HPDE6-E6E7 (cell line): ENCODE results near the gene MAGI1.
"Not testable (repeated sequence)": the region's sequence is repeated elsewhere in the genome, so short reads cannot be mapped to it uniquely, and the experiment has no call there.

ENCODE experiments used
- DNase-seq: peaks from one replicate; pipeline ENCODE4 v3.0.0; 2011; ENCODE audit warnings: missing footprints; ENCODE audit errors: extremely low spot score

Gene MAGI1

DNA sequence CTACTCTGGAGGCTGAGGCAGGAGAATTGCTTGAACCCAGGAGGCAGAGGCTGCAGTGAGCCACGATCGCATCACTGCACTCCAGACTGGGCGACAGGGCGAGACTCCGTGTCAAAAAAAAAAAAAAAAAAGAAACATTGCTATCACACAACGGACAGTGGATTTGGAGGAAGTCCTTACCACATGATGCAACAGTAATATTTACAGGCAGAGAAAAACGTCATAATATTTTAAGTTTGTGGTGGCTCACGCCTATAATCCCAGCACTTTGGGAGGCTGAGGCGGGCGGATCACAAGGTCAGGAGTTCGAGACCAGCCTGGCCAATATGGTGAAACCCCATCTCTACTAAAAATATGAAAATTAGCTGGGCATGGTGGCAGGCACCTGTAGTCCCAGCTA lies 473.0 kb downstream of the MAGI1 start:
- not testable (repeated sequence) for DNase-seq

DNA sequence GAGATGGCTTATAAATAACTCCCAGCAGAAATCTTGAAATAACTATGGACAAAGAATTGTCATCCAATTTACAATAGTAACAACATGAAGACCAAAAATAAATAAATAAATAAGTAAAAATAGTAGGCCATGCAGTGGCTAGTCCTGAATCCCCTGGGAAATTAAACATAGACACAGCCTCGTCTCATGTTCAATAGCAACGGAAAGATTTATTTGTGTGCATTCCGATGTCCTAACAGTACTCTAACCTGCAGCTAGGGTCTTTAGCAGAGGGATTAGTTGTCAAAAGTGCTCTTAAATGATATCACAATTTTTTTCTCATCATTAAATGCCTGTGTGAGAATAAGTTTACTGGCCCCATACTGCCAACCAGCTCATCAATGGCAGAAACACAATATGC lies 474.2 kb downstream of the MAGI1 start:
- DNase-seq = no peak

DNA sequence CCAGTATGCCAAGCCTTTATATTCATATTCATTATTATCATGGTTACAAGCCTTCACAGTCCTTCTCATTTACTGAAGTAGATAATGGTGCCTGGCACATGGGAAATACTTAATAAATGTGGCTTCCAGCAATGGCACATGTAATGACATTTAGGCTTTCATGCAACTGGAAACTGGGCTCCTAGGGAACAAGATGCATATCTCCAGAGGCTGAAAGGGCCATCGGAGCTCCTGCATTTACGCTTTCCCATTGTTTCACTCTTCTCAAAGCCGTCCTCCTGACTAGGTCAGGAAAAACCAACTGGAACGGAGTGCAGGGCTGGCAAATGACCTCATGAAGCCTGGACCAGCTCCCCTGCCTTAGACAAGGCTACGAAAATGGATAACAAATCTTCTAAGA lies 474.9 kb downstream of the MAGI1 start:
- DNase-seq = no peak

DNA sequence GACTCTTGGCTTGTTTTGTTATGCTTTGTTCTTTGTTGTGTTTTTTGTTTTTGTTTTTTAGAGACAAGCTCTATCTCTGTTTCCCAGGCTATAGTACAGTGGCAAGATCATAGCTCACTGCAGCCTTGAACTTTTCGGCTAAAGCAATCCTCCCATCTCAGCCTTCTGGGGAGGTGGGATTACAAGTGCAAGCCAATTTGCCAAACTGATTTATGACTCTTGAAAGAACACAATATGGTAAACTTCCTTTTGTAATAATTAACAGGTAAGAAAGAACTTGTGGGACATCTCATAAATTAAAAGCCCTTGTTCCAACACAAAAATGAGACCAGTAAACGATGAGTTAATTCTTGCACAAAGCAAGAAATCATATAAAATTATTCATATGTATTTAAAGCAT lies 476.3 kb downstream of the MAGI1 start:
- no peak for DNase-seq

DNA sequence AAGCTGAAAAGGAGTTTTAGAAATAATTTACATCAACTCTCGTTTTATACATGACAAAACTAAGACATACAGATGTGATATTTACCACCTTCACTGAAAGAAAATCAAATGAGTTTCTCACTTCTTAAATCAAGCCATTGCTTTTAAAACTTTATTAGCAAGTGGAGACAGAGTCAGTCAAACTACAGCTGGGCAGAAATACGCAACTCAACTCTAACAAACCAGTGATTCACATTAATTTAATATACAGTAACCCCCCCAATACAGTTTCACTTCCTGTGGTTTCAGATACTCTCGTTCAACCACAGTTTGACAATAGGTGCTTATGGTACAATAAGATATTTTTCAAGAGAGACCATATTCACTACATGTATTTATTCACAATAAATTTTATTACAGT lies 477.1 kb downstream of the MAGI1 start:
- DNase-seq = no peak

DNA sequence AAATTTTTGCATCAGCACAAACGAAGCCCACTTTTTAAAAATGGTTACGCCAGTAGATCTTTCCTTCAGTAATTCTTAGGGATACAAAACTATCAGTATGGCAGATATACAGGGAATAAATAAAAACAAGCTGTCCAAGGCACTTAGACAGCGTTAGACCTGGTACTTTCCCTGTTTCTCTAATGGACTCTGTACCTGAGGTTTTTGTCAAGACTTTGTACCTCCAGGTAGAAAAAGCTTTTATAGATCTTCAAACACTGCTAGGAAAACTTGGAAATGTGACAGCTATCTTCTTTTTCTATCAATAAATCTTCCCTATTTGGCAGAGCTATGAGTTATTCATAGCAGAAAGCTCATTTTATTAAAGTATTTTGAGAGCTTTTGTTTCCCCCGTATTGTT lies 477.8 kb downstream of the MAGI1 start:
- DNase-seq = no peak

DNA sequence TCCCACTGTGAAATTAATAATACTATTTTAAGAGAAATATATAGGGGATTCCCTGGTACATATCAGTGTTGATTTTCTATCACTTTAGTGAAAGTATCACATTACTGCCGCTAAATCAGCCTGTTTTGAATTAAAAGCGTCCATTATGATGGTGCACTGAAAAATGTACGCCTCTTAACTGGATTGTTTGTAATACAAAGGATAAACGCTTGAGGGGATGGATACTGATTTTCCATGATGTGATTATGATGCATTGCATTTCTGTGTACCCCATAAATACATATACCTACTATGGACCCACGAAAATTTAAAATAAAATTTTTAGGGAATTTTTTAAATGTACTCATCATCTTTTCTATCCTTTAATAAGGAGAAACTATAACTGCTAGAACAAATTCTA lies 478.6 kb downstream of the MAGI1 start:
- no peak for DNase-seq

DNA sequence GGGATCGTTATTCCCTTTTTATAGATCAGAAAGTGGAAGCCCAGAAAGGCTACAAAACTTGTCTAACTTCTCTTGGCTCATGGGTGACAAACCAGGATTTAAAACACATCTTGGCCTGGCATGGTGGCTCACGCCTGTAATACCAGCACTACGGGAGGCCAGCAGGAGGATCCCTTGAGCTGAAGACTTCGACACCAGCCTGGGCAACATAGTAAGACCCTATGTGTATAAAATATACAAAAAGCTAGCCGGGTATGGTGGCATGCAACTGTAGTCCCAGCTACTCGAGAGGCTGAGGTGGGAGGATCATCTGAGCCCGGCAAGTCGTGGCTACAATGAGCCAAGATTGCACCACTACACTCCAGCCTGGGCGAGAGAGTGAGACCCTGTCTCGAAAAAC lies 479.1 kb downstream of the MAGI1 start:
- no peak for DNase-seq

DNA sequence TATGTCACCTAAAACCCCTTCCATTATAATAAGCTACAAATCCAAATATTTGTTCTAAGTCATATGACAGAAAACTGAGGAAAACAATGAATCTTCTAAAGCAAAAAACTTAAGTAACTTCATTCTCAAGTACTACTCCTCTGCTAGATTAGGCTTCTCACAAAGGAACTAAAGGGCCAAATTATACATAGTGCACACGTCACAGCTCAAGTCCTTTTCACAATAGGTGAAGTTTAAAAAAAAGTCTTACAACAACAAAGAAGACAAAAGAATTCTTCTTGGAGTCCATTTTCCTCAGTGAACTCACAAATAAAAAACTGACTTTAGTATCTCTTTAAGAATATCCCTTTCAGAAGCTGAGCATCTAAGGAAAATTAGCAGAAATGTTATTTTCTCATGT lies 479.9 kb downstream of the MAGI1 start:
- DNase-seq = no peak

DNA sequence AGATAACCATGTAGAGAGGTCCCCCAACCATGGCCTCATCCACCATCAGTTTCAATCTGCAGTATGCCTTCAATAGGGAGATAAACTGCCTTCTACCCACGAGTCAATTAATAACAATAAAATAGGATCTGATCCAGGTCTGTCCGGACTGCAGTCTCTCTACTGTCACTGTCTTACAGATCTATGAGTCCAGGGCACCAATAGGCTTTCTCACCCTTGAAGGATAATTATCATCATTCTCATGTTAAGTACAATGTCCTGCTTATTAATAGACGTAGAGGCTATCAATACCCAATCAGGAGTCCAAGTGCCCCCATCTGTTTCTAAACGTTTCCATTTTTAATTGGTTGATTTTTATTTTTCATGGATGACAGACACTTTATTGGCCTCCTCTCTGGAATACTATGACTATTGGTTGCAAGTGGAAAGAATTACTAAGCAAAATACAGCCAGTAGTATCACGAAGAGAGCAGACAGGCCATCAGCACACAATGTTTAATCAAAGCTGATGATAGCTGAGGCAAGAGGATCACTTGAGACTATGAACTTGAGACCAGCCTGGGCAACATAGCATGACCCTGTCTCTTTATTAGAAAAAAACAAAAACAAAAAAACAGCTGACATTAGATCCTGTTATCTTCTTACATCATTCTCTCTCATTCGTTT lies 480.7 kb downstream of the MAGI1 start:
- DNase-seq = no peak

DNA sequence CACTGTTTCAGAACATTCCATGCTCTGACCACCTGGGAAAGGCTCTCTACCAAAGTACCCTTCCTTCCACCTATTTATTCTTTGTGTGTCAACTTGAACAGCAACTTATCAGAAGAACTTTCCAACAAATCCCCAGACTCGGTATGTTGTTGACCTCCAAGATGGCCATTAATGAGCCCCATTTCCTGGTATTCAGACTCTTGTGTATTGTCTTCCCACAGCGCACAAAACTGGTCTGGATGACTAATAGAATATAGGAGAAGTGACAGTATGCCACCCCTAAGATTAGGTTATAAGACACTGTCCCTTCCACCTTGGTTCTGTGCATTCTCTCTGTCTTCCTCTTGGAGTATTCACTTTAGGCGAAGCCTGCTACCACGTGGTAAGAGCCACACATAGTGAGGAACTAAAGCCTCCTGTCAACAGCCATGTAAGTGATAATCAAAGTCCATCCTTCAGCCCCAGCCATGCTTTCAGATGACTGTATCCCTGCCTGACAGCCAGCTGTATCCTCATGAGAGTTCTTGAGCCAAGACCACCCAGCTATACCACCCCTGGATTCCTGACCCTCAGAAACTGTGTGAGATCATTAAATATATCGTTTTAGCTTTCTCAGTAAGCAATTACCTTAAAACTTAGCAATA lies 481.7 kb downstream of the MAGI1 start:
- DNase-seq = no peak

DNA sequence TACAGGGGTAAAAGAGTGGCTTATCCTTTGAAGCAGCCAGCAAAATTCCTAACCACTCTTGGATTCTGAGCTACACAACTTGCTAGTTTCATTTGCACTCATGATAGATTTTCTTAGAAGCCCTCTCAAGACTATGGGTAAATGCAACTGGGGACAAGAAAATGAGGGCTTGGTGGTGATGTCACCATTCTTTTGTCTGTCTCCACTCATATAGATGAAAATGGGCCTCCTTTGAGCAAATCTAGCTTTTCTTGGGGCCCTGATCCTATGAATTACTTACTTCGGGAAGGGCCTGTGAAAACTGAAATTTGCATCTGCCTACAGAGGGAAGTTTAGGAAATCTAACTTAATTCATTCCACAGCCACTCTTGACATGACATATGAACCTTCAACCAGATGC lies 486.3 kb downstream of the MAGI1 start:
- DNase-seq = no peak

DNA sequence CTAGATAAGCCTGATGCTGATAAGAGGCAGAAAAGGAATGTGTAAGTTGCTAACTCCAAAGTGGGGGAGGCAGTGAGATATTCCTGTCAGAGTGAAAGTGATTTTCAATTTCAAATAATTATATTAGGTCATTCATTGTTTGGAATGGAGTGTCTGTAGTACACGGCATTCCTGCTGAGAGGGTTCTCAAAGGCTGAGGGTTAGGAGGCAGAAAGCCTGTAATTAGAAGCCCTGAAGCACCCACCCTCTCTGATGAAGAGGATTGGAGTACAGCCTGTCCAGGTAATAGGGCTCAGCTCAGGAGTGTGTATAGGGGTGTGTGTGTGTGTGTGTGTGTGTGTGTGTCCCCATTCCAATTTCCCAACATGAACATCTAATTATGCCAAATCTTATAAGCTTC lies 486.8 kb downstream of the MAGI1 start:
- no peak for DNase-seq

DNA sequence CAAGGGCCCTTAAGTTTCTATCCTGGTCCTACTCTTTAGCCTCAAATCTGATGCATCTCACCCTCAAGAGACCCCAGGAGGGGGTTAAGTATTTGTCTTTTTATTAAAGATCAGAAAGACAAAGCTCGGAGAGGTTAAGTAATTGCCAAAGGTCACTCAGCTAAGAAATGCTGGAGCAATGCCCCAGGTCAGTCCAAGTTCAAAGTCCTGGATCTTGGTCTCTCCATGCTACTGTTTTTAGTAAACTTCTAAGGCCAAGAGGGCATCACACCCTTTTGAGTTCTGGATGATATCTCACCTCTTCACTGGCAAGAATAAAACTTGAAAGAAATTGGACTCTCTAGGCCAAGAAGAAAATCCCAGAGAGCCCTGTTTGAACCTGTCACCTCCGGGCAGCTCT lies 488.6 kb downstream of the MAGI1 start:
- DNase-seq = no peak

DNA sequence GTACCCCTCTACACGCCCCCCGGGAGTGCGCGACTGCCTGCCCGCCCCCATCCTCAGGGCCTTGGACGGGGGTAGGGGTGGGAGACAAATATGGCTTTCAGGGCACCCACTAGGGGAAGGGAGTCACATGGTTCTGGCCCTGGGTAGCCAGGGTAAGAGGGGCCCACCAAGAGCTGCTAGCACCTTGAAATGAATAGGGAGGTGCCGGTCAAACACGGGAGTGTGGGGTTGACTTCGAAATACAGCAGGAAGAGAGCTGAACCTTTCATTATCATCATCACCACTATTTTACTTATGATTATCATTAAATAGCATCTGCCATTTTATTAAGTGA lies 489.1 kb downstream of the MAGI1 start:
- no peak for DNase-seq

DNA sequence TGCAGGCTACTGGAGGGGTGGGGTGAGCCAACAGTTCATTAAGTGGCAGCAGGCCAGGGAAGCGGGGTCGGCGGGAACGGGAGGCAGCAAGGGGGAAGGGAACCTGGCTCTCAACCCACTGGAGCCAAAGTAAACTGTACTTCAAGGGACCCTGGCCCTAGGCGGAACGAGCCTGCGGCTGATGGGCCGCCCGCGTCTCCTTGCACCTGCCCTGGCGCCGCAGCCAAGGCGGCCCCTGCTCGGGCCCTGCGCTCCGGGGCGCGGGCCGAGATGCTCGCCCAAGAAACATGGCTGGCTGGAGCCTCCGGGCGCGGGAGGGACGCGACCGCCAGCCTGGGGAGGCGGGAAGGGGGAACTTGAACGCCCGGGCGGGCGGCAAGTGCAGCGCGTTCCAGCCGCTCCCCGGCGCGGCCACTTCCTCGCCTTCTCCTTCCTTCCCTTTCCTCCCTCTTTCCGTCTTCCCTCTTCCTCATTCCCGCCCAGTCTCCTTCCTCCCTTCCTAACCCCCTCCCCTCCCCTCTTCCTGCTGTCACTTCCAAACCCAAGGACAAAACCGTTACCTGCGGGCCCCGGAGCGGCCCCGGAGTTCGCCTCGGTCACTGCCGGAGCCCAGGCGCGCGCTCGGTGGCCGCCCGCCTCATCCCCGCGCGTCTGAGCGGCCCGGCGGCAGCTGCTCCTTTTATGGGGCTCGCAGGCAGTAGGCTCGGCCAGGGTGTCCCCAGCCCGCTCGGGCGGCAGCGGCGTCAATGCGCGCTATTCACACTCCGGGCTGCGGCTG lies 489.7 kb downstream of the MAGI1 start:
- DNase-seq = no peak

DNA sequence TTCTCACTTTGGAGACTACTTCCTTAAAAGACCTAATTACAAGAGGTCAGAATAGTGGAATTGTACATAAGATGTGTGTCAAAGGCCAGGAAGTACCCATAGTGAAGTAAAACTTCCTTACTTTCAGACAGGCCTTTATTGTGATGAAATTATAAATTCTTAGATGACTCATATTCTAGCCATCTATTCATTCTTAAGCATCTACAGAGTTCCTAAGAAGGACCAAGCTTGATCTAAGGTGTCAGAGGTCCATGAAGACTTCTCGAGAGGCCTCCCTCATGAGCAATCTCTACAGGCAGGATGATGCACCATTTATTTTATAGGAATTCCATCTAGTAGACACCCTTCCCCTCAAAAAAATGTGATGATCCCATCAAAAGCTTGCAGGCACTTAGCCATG lies 493.3 kb downstream of the MAGI1 start:
- DNase-seq = no peak

DNA sequence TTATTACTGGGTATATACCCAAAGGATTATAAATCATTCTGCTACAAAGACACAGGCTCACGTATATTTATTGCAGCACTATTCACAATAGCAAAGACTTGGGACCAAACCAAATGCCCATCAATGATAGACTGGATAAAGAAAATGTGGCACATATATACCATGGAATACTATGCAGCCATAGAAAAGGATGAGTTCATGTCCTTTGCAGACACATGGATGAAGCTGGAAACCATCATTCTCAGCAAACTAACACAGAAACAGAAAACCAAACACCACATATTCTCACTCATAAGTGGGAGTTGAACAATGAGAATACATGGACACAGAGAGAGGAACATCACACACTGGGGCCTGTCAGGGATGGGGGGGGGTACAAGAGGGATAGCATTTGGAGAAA lies 495.3 kb downstream of the MAGI1 start:
- not testable (repeated sequence) for DNase-seq

DNA sequence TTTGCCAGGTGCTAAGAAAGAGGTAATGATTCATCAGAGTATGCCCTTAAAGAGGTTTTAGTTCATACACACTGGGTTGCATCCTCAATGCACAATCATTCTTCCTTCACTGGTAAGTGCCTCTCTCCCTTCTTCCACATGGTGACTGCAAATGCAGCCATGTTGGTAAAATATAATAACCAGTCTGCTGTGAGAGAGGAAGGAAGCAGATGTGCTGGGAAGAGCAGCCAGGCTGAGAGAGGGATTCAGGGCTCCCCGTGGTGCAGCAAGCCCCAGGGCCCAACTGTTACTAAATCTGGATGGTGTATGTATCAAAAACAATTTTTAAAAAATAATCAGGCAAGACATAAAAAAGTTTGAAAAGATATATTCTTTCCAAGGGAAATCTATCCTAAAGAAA lies 498.1 kb downstream of the MAGI1 start:
- DNase-seq = no peak

DNA sequence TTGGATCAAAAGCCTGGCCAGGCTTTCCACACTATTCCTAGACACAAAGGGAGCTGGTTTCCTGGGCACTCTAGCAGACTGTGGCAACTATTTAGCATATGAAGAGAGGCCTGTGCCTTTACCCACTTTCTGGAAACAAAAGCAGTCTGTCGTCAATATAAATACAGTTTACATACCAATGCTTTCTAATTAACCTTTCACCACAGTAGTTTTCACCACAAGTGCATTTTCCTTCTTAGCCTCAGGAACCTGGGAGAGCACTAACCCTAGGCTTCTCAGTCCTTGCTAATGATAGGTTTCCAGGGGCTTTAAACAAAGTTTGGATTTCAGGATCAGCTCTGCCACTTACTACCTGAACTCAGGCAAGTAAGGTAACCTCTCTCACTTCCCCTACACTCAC lies 499.1 kb downstream of the MAGI1 start:
- DNase-seq = no peak

DNA sequence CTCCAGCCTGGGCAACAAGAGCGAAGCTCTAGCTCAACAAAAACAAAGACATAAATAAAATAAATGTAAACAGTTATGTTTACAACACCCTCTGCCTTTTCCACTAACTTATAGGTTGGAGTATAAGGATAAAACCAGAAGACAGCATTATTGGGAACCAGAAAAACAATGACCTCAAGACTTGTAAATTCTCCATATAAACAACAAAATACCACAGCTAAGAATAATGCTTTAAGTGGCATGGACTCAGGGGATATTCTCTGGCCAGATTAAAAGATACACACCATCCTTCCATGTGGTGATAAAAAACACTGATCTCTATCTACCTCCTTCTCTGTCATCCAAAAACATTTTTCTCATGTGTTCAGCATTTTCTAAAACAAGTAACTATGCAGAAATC lies 500.6 kb downstream of the MAGI1 start:
- DNase-seq = no peak

DNA sequence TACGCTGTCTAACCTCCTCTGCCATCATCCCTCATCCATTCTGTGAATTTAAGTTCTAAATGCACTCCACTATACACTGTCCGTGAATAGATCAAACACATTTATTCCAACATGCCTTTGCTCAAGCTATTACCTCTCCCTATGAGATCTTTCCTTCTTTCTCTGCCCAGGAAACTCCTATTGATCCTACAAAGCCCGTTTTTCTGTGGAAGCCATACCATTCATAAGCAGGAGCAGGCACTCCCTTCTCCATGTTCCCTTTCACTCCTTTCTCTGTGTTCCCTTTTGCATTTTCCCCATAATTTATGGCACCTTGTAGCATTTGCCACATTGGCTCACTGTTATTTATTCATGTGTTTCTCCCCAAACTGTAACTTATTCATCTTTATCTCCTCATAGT lies 501.6 kb downstream of the MAGI1 start:
- no peak for DNase-seq

DNA sequence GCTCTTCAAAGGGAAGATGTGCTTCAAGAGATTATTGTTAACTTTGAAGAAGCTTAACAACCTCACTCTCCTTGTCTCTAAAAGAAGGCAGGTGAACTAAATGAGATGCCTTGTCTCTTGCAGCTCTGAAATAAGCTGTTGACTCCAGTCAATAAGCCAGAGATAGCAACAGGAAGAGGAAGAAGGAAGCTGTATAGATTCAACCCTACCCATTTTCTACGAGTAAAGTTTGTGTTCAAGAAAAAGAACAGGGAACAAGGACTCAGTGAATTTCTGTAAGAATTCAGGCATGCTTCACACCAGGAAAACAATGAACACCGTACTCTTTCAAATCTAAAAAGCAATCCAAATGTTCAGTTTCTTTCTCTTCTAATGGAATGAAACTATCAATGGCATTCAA lies 503.5 kb downstream of the MAGI1 start:
- no peak for DNase-seq
